H1 (cell line): ENCODE results near the gene LKAAEAR1. TPM values are rescaled to one million over a fixed set of nuclear protein-coding genes. Genes with fewer than 3 reads are reported as not detected.

ENCODE experiments used
- CTCF ChIA-PET: fragments of 300-600 bp; sonication (Branson Sonifier 250); formaldehyde crosslinking; loops from one replicate; lab custom pipeline; 2021; ENCODE audit not compliant: partially characterized antibody; lab: Charles Lee
- POLR2A ChIA-PET: fragments of 300-600 bp; sonication (Branson Sonifier 250); formaldehyde crosslinking; loops from one replicate; lab custom pipeline; 2021; ENCODE audit warnings: inconsistent platforms; ENCODE audit not compliant: partially characterized antibody; lab: Charles Lee
- DNase-seq, 2 experiments: peaks; one replicate each; pipeline versions ENCODE4 v3.0.0 to v3.0.0-alpha.2; 2010 to 2022; ENCODE audit warnings: low spot score in 2 of 2, low read depth in 1 of 2, mixed read lengths in 1 of 2
- FAIRE-seq: peaks from 2 replicates; lab custom pipeline; 2011; peaks lifted over from hg19 to GRCh38; lab: Jason Lieb, UNC
- H2AFZ ChIP-seq: 2 replicates; pipeline ENCODE4 v1.8.1; 2012; ENCODE audit warnings: low read length, inconsistent platforms
- H2AK5ac ChIP-seq: 2 replicates; pipeline ENCODE4 v1.6.1; 2013; ENCODE audit warnings: low read depth, low read length
- H2BK120ac ChIP-seq: replicated peaks from 2 replicates; pipeline ENCODE3; 2013; ENCODE audit warnings: low read depth, low read length, inconsistent platforms
- H2BK12ac ChIP-seq: 2 replicates; pipeline ENCODE4 v1.6.1; 2013; ENCODE audit warnings: low read depth, low read length
- H2BK15ac ChIP-seq: 2 replicates; pipeline ENCODE4 v1.6.1; 2013; ENCODE audit warnings: low read length
- H2BK20ac ChIP-seq: 2 replicates; pipeline ENCODE4 v1.6.1; 2013; ENCODE audit warnings: low read length
- H2BK5ac ChIP-seq: 2 replicates; pipeline ENCODE4 v1.6.1; 2013; ENCODE audit warnings: low read depth, low read length
- H3K14ac ChIP-seq: 2 replicates; pipeline ENCODE4 v1.6.1; 2013; ENCODE audit warnings: inconsistent platforms; ENCODE audit not compliant: insufficient read length
- H3K18ac ChIP-seq: 2 replicates; pipeline ENCODE4 v1.6.1; 2013; ENCODE audit warnings: low read length; ENCODE audit errors: extremely low read depth
- H3K23ac ChIP-seq: 2 replicates; pipeline ENCODE4 v1.6.1; 2013; ENCODE audit warnings: inconsistent platforms; ENCODE audit not compliant: insufficient read length
- H3K23me2 ChIP-seq: 2 replicates; pipeline ENCODE4 v1.6.1; 2013; ENCODE audit warnings: low read depth, low read length
- H3K27ac ChIP-seq: 2 replicates; pipeline ENCODE4 v1.6.1; 2011; ENCODE audit warnings: low read depth, low read length, inconsistent platforms
- H3K27me3 ChIP-seq, 4 experiments: replicated peaks in 1 of 4; 1 replicate in 1 of 4; 2 replicates in 3 of 4; pipeline versions ENCODE4 v1.6.1 to v1.8.1; 2011 to 2013; ENCODE audit warnings: low read length in 3 of 4, mild to moderate bottlenecking in 3 of 4, inconsistent platforms in 2 of 4, mixed read lengths in 2 of 4, moderate library complexity in 1 of 4; ENCODE audit not compliant: control insufficient read depth in 3 of 4, insufficient read depth in 3 of 4; ENCODE audit errors: extremely low read depth in 1 of 4
- H3K36me3 ChIP-seq, 4 experiments: 2 replicates each; pipeline versions ENCODE4 v1.6.1 to v1.8.1; 2011 to 2013; ENCODE audit warnings: mild to moderate bottlenecking in 4 of 4, low read length in 3 of 4, moderate library complexity in 2 of 4, control low read depth in 1 of 4, inconsistent platforms in 1 of 4; ENCODE audit not compliant: insufficient read depth in 4 of 4, control insufficient read depth in 2 of 4
- H3K4ac ChIP-seq: replicated peaks from 2 replicates; pipeline ENCODE3; 2013; ENCODE audit warnings: low read length, low read depth, mixed read lengths, inconsistent platforms; ENCODE audit not compliant: insufficient read length
- H3K4me1 ChIP-seq, 4 experiments: replicated peaks in 1 of 4; 1 replicate in 1 of 4; 2 replicates in 3 of 4; pipeline versions ENCODE4 v1.6.1 to v1.8.1; 2011 to 2013; ENCODE audit warnings: low read length in 3 of 4, inconsistent platforms in 2 of 4, mixed read lengths in 1 of 4; ENCODE audit not compliant: insufficient read depth in 4 of 4, control insufficient read depth in 3 of 4
- H3K4me2 ChIP-seq, 2 experiments: 2 replicates each; pipeline versions ENCODE4 v1.6.1 to v1.8.1; 2011 to 2013; ENCODE audit warnings: low read depth in 2 of 2, low read length in 2 of 2, control low read depth in 1 of 2, inconsistent platforms in 1 of 2, mild to moderate bottlenecking in 1 of 2; ENCODE audit not compliant: insufficient read depth in 1 of 2
- H3K4me3 ChIP-seq, 4 experiments: fragments of 200-600, 300-600 bp in 1 of 4; sonication (generic), shearing (Covaris generic), sonication (Bioruptor Twin) in 1 of 4; 2 replicates each; pipeline versions ENCODE4 v1.5.1 to v1.8.1; 2011 to 2016; ENCODE audit warnings: low read length in 4 of 4, low read depth in 3 of 4, control low read depth in 2 of 4, inconsistent platforms in 2 of 4, mild to moderate bottlenecking in 2 of 4, mixed read lengths in 1 of 4, moderate library complexity in 1 of 4; ENCODE audit not compliant: insufficient read depth in 2 of 4; ENCODE audit errors: extremely low read depth in 1 of 4
- H3K56ac ChIP-seq: replicated peaks from 2 replicates; pipeline ENCODE3; 2013; ENCODE audit warnings: low read depth, mild to moderate bottlenecking, mixed read lengths, low read length, inconsistent platforms; ENCODE audit not compliant: insufficient read length
- H3K79me1 ChIP-seq: 2 replicates; pipeline ENCODE4 v1.6.1; 2013; ENCODE audit warnings: low read depth, low read length, control low read depth
- H3K79me2 ChIP-seq, 2 experiments: 2 replicates each; pipeline versions ENCODE4 v1.6.1 to v1.8.1; 2012 to 2013; ENCODE audit warnings: low read length in 2 of 2, mild to moderate bottlenecking in 2 of 2, inconsistent platforms in 1 of 2; ENCODE audit not compliant: insufficient read depth in 2 of 2, control insufficient read depth in 1 of 2
- H3K9ac ChIP-seq, 4 experiments: replicated peaks in 1 of 4; 1 replicate in 1 of 4; 2 replicates in 3 of 4; pipeline versions ENCODE4 v1.6.1 to v1.8.1; 2011 to 2013; ENCODE audit warnings: low read depth in 3 of 4, low read length in 3 of 4, control low read depth in 2 of 4, mild to moderate bottlenecking in 2 of 4, moderate library complexity in 2 of 4, inconsistent platforms in 1 of 4; ENCODE audit errors: extremely low read depth in 1 of 4
- H3K9me3 ChIP-seq, 2 experiments: 2 replicates each; pipeline versions ENCODE4 v1.6.1 to v1.8.1; 2012 to 2013; ENCODE audit warnings: mild to moderate bottlenecking in 2 of 2, moderate library complexity in 2 of 2, control low read depth in 1 of 2, inconsistent platforms in 1 of 2, low read depth in 1 of 2, low read length in 1 of 2, mixed read lengths in 1 of 2; ENCODE audit not compliant: insufficient read depth in 2 of 2
- H4K20me1 ChIP-seq, 2 experiments: replicated peaks in 1 of 2; 2 replicates each; pipeline versions ENCODE3 to v1.8.1; 2011 to 2013; ENCODE audit warnings: inconsistent platforms in 2 of 2, low read length in 2 of 2, mild to moderate bottlenecking in 1 of 2; ENCODE audit not compliant: insufficient read depth in 2 of 2, control insufficient read depth in 1 of 2
- H4K5ac ChIP-seq: 2 replicates; pipeline ENCODE4 v1.6.1; 2013; ENCODE audit warnings: low read length, low read depth, mixed read lengths, inconsistent platforms; ENCODE audit not compliant: insufficient read length
- H4K8ac ChIP-seq: 2 replicates; pipeline ENCODE4 v1.8.0; 2013; ENCODE audit warnings: mild to moderate bottlenecking, moderate library complexity, low read length, inconsistent platforms; ENCODE audit not compliant: insufficient read depth; ENCODE audit errors: extremely low read depth
- H4K91ac ChIP-seq: replicated peaks from 2 replicates; pipeline ENCODE3; 2013; ENCODE audit warnings: low read length, mixed read lengths, inconsistent platforms; ENCODE audit not compliant: insufficient read length
- ASH2L ChIP-seq: fragments of 200-600, 300-600 bp; sonication (generic); IDR thresholded peaks from one replicate; pipeline ENCODE4 v1.7.1; 2017; ENCODE audit warnings: low read length
- BACH1 ChIP-seq: IDR thresholded peaks from 2 replicates; pipeline ENCODE4 v1.6.1; 2012; ENCODE audit warnings: low read length, improper control_type of control experiment
- CBX5 ChIP-seq: fragments of 300-800, 300-1000 bp; sonication (generic); IDR thresholded peaks from 2 replicates; pipeline ENCODE4 v1.7.1; 2016; ENCODE audit warnings: antibody characterized with exemption, low read length, low read depth
- CBX8 ChIP-seq: fragments of 300-800, 300-1000 bp; sonication (generic); IDR thresholded peaks from 2 replicates; pipeline ENCODE4 v1.7.1; 2016; ENCODE audit warnings: low read depth, low read length, borderline replicate concordance
- CHD1 ChIP-seq: IDR thresholded peaks from 2 replicates; pipeline ENCODE4 v1.6.1; 2012; ENCODE audit warnings: low read depth, low read length, improper control_type of control experiment
- CHD2 ChIP-seq: IDR thresholded peaks from 2 replicates; pipeline ENCODE4 v1.6.1; 2012; ENCODE audit warnings: low read length, improper control_type of control experiment
- CREB1 ChIP-seq: IDR thresholded peaks from 2 replicates; pipeline ENCODE4 v1.6.1; 2012; ENCODE audit warnings: inconsistent platforms
- CTBP2 ChIP-seq: IDR thresholded peaks from 2 replicates; pipeline ENCODE4 v1.7.0; 2011; ENCODE audit warnings: borderline replicate concordance, mild to moderate bottlenecking, moderate library complexity, mixed read lengths, low read length; ENCODE audit not compliant: insufficient read depth, insufficient read length
- FOSL1 ChIP-seq: IDR thresholded peaks from 2 replicates; pipeline ENCODE4 v1.6.1; 2011; ENCODE audit warnings: mild to moderate bottlenecking, low read depth, low read length, moderate library complexity; ENCODE audit not compliant: insufficient read depth
- KDM5A ChIP-seq: fragments of 200-600 bp; IDR thresholded peaks from 2 replicates; pipeline ENCODE4 v1.7.1; 2012; ENCODE audit warnings: mild to moderate bottlenecking, low read length, inconsistent platforms, mixed read lengths
- RFX5 ChIP-seq: IDR thresholded peaks from 2 replicates; pipeline ENCODE4 v1.6.1; 2011; ENCODE audit warnings: low read depth, low read length, improper control_type of control experiment, borderline replicate concordance
- SP2 ChIP-seq: IDR thresholded peaks from 2 replicates; pipeline ENCODE4 v1.6.1; 2012; ENCODE audit warnings: mild to moderate bottlenecking, low read length, inconsistent platforms
- SRF ChIP-seq: IDR thresholded peaks from 2 replicates; pipeline ENCODE4 v1.6.1; 2011; ENCODE audit warnings: mild to moderate bottlenecking, low read depth, low read length, moderate library complexity
- TAF1 ChIP-seq: IDR thresholded peaks from 2 replicates; pipeline ENCODE4 v1.6.1; 2011; ENCODE audit warnings: mild to moderate bottlenecking, low read depth, low read length
- TEAD4 ChIP-seq: IDR thresholded peaks from 2 replicates; pipeline ENCODE4 v1.6.1; 2012; ENCODE audit warnings: low read depth, low read length, inconsistent platforms, mixed read lengths
- WGBS, 2 experiments: shearing (Covaris generic) in 1 of 2; methylation state at CpG; one replicate each; pipeline versions ENCODE4 v1.1.6 to v1.1.7; 2013 to 2015; ENCODE audit warnings: low lambda C conversion rate in 2 of 2, mixed read lengths in 2 of 2, inconsistent platforms in 1 of 2, low coverage in 1 of 2, missing lambda C conversion rate in 1 of 2; ENCODE audit not compliant: insufficient replicate concordance in 2 of 2, insufficient coverage in 1 of 2, insufficient read length in 1 of 2; ENCODE audit errors: extremely low coverage in 1 of 2, missing lambda C conversion rate in 1 of 2; 5-methylcytosine and 5-hydroxymethylcytosine counted together
- polyA plus RNA-seq, 7 experiments: library from polyadenylated mRNA; depleted of rRNA in 3 of 7; stranded (reverse) in 5 of 7; unstranded in 2 of 7; fragments of >200 nt in 5 of 7; fragments of 200-250 nt in 2 of 7; gene quantifications; 1 replicate in 5 of 7; 2 replicates in 1 of 7; 4 replicates in 1 of 7; pipeline versions ENCODE4 v1.2.1 to v1.2.3, GENCODE V29; 2011 to 2013; ENCODE audit warnings: missing spikeins in 2 of 7, mixed read lengths in 2 of 7
- total RNA-seq: library from RNA; stranded (reverse); fragmentation: NEBNext Ultra II Directional; extraction: Animal tissue kit (Norgen Biotek cat#: 25700); gene quantifications from 2 replicates; pipeline ENCODE4 v1.2.1, GENCODE V29; 2021

The LKAAEAR1 gene
- total and polyA plus RNA-seq, 2 of the 8 experiments (the other 6 are each of a cell fraction or from before 2014, with no cell fraction given), result 0.41 to 0.53 TPM

- H4K20me1 ChIP-seq, result peaks cover 0 to 4% of the 10 kb centered on the region in 2 experiments
- peaks cover 3% of the 10 kb centered on the region; the same call in 1 of the 2 replicates for H3K23me2 ChIP-seq
- H2AK5ac ChIP-seq, result no peak overlapping the region
- H3K9me3 ChIP-seq, result no peaks in the 10 kb centered on the region
- ChIA-PET POLR2A (interaction anchor here (0.7 to 1.7 kb wide), 6 partner anchors 9 to 75 kb away, joined by 3 to 5 read pairs (median 4); partner anchors contain the start of gene SAMD10), CTCF (interaction anchor here (1.2 to 1.4 kb wide), 2 partner anchors 23 to 26 kb away, joined by 3 to 4 read pairs; no protein-coding TSS in a partner anchor)
- no peak overlapping the region for H2BK12ac ChIP-seq
- no peak overlapping the region for H4K8ac ChIP-seq
- H2BK15ac ChIP-seq, result no peak overlapping the region
- no peak for FAIRE-seq
- H3K18ac ChIP-seq, result no peak overlapping the region
- no peak overlapping the region for H2AFZ ChIP-seq
- H3K79me1 ChIP-seq, result no peaks in the 10 kb centered on the region; the same call in 1 of the 2 replicates
- H3K23ac ChIP-seq, result no peak overlapping the region
- DNase-seq, result no peak
- peaks cover 4 to 17% (median 9%) of the 10 kb centered on the region in 4 experiments; a peak in 6 of 7 replicates for H3K27me3 ChIP-seq
- no peak overlapping the region for H2BK120ac ChIP-seq
- H3K4ac ChIP-seq, result no peak overlapping the region
- no peak overlapping the region for H3K9ac ChIP-seq
- H3K14ac ChIP-seq, result no peak overlapping the region
- no peaks in the 10 kb centered on the region for H3K79me2 ChIP-seq
- no peak overlapping the region for H3K4me3 ChIP-seq
- no peak overlapping the region for H4K91ac ChIP-seq
- no peak overlapping the region for H2BK5ac ChIP-seq
- peaks cover 11 to 26% (median 19%) of the 10 kb centered on the region in 4 experiments; a peak in 7 of 8 replicates for H3K36me3 ChIP-seq
- no peak overlapping the region for H2BK20ac ChIP-seq
- peaks cover 0 to 19% (median 15%) of the 10 kb centered on the region in 4 experiments; a peak in 6 of 7 replicates for H3K4me1 ChIP-seq
- no peak overlapping the region for H4K5ac ChIP-seq
- no peak overlapping the region for H3K56ac ChIP-seq
- WGBS, 2 experiments, result 99% methylated on average over 11 of the region's 11 CpGs; no CpG with 5 or more reads in 1 of the 2 experiments
- no peak overlapping the region for H3K27ac ChIP-seq
- no peak overlapping the region for H3K4me2 ChIP-seq
- no peak for TF ChIP-seq CBX5
- TF ChIP-seq CHD1, result no peak
- no peak for TF ChIP-seq TAF1
- TF ChIP-seq CTBP2, result no peak
- no peak for TF ChIP-seq CBX8
- TF ChIP-seq CREB1, result no peak
- TF ChIP-seq RFX5, result no peak
- no peak for TF ChIP-seq ASH2L
- TF ChIP-seq SRF, result no peak
- no peak for TF ChIP-seq KDM5A
- TF ChIP-seq CHD2, result no peak
- TF ChIP-seq FOSL1, result no peak
- TF ChIP-seq SP2, result no peak
- TF ChIP-seq TEAD4, result no peak
- TF ChIP-seq BACH1, result no peak
These were observed 50.2 kb downstream of the LKAAEAR1 start for GRCh38 chr20:64033981-64034493.
